BE2C (cell line): ENCODE data around the gene TIMP2.

Experiments used
- DNase-seq: peaks from one replicate; pipeline ENCODE4 v3.0.0-alpha.2; 2020
- H3K27me3 ChIP-seq: fragments of 250-450 bp; sonication (Bioruptor Pico); 2 replicates; pipeline ENCODE4 v1.5.1; 2020; ENCODE audit warnings: mild to moderate bottlenecking
- H3K36me3 ChIP-seq: fragments of 250-450 bp; sonication (Bioruptor Pico); 2 replicates; pipeline ENCODE4 v1.5.1; 2020; ENCODE audit warnings: mild to moderate bottlenecking
- H3K4me1 ChIP-seq: fragments of 250-450 bp; sonication (Bioruptor Pico); 2 replicates; pipeline ENCODE4 v1.5.1; 2020
- H3K4me3 ChIP-seq: 2 replicates; pipeline ENCODE4 v1.5.1; 2011; ENCODE audit warnings: low read depth, low read length
- H3K9me3 ChIP-seq: fragments of 250-450 bp; sonication (Bioruptor Pico); 2 replicates; pipeline ENCODE4 v1.5.1; 2020
- TF ChIP-seq, protein P1 (sequence below): IDR thresholded peaks from 2 replicates; pipeline ENCODE4 v1.5.1; 2012; ENCODE audit warnings: mild to moderate bottlenecking, low read depth, low read length

TIMP2 gene

DNA sequence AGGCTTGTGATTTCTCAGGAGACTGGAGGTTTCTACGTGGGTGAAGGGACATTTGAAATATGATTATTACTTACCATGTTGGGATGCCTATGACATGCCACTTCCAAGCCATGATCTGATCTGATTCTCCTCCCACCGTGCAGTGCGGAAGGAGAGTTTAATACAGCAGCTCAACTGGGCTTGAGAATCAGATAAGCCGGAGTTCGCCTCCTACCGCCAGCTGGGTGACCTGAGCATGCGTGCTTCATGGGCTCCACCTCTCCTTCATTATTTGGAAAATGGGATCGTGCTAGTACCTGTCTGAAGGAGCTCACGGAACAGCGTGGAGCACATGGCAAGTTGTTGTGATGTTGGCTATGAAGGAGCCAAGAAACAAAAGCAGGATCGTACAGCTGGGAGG is 12.4 kb upstream of the TIMP2 start:
- no peak for DNase-seq
- peaks cover 25% of the 10 kb centered on the region for H3K4me1 ChIP-seq

DNA sequence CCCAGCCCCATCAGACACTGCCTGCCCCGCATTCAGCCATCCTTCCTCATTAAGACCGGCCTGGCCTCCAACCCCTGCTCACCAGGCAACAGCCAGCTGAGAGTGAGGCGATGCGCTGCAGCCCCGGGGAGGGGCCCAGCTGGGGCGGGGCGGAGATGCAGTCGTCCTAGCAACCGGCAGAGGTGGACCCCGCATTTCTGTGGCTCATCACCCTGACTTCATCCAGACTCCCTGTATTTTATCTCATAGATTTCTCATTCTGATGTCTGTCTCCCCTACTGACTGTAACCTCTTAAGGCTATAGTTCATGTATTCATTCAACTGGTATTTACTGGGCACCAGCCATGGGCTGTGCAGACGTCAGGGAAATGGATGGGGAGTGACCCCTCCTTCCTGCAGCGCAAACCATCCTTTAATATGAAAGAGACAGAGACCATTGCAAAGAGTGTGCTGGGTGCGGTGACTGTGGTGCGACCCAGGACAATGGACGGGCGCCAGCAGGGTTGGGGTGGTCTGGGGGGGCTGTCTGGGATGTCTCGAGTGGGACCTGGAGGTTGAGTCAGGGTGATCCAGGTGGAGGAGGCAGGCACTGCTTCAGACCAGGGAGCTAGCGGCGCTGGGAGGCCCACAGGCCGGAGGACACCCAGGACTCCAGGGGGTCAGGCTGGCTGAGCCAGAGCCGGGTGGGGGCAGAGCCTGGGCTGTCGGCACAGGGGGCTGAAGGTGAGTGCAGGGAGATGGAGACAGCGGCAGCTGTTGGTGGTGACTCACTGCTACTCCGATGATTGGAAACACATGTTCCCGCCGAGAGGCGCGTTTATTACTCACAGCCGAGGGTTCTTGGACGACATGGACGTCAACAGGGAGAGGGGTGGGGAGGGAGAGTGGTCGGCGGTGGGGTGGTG is 10.5 kb upstream of the TIMP2 start:
- TF ChIP-seq, protein P1, sequence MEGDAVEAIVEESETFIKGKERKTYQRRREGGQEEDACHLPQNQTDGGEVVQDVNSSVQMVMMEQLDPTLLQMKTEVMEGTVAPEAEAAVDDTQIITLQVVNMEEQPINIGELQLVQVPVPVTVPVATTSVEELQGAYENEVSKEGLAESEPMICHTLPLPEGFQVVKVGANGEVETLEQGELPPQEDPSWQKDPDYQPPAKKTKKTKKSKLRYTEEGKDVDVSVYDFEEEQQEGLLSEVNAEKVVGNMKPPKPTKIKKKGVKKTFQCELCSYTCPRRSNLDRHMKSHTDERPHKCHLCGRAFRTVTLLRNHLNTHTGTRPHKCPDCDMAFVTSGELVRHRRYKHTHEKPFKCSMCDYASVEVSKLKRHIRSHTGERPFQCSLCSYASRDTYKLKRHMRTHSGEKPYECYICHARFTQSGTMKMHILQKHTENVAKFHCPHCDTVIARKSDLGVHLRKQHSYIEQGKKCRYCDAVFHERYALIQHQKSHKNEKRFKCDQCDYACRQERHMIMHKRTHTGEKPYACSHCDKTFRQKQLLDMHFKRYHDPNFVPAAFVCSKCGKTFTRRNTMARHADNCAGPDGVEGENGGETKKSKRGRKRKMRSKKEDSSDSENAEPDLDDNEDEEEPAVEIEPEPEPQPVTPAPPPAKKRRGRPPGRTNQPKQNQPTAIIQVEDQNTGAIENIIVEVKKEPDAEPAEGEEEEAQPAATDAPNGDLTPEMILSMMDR: no peak
- Histone ChIP-seq H3K9me3 (no peaks in the 10 kb centered on the region), H3K27me3 (no peaks in the 10 kb centered on the region), H3K4me3 (peak overlapping the region; percentile 35), H3K36me3 (no peaks in the 10 kb centered on the region), H3K4me1 (peaks cover 25% of the 10 kb centered on the region)
- DNase-seq: peak; percentile 93

More for the DNA sequence above, 12.4 kb upstream of the TIMP2 start:
- Histone ChIP-seq H3K4me3 (no peak overlapping the region), H3K27me3 (no peaks in the 10 kb centered on the region), H3K9me3 (no peaks in the 10 kb centered on the region), H3K36me3 (no peaks in the 10 kb centered on the region)
- TF ChIP-seq, protein P1: no peak

DNA sequence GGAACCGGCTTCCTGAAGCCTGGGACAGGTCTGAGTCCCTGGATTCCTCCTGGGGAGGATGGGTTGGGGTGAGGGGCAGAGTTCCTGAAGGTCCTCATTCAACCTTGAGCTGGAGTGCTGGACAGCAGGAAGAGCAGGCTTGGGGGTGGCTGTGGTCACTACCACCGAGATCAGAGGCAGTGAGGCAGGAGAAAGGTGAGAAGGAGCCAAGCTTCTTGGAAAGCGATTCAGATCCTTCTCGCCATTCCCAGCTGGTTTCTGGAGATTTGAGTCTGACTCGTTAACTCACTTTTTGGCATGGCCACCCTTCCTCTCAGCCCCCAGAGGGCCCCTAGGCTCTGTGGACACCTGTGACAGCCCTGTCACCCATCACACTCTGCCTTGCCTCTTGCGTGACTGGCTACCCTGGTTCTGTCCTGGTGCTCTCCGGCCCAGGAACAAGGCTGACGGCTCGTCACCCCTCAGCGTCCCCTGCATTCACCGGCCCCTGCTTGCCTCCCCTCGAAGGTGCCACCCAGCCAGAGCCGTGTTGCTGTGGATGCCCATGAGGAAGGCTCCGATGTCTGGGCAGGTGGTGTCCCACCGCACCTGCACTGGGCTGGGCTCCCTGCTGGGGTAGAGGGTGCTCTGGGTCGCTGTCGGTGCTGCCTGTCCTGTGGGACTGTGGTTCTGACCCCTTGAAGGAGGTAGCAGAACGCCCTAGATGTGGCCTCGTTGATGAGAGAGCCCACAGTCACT is 9.7 kb upstream of the TIMP2 start:
- TF ChIP-seq, protein P1: no peak
- H3K9me3 ChIP-seq: no peaks in the 10 kb centered on the region
- DNase-seq: no peak
- peaks cover 25% of the 10 kb centered on the region for H3K4me1 ChIP-seq
- no peaks in the 10 kb centered on the region for H3K27me3 ChIP-seq
- H3K4me3 ChIP-seq: peak overlapping the region; percentile 35
- H3K36me3 ChIP-seq: no peaks in the 10 kb centered on the region

DNA sequence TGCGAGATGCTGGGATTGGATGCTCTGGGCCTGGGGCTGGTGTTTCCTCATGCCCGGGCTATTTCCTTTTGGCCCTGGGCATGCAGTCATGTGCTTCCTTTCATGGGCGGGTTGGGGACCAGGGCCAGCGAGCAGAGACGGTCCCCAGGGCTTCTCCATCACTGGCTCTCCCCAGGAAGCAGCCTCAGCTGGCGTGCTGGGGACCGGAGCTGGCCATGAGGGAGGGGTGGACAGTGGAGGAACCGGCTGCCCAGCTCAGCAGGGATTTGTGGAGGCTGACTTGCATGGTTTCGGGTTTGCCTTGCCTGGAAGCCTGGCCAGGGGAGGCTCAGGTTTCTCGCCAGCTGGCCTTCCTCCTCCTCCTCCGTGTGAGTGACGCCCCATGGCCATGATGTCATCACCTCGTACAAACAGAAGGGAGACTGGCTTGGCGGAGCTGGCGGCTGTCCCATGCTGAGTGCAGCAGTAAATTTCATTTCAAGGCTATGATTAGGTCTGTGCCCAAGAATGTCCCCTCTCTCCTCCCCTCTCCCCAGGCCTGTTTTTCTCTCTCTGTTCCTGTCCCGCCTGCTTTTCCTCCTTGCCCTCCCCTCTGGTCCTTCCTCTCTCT is 8.9 kb upstream of the TIMP2 start:
- DNase-seq: peak; percentile 92
- H3K4me1 ChIP-seq: peaks cover 25% of the 10 kb centered on the region
- H3K9me3 ChIP-seq: no peaks in the 10 kb centered on the region
- H3K27me3 ChIP-seq: no peaks in the 10 kb centered on the region
- peak overlapping the region; percentile 35 for H3K4me3 ChIP-seq
- H3K36me3 ChIP-seq: no peaks in the 10 kb centered on the region
- TF ChIP-seq, protein P1: no peak

DNA sequence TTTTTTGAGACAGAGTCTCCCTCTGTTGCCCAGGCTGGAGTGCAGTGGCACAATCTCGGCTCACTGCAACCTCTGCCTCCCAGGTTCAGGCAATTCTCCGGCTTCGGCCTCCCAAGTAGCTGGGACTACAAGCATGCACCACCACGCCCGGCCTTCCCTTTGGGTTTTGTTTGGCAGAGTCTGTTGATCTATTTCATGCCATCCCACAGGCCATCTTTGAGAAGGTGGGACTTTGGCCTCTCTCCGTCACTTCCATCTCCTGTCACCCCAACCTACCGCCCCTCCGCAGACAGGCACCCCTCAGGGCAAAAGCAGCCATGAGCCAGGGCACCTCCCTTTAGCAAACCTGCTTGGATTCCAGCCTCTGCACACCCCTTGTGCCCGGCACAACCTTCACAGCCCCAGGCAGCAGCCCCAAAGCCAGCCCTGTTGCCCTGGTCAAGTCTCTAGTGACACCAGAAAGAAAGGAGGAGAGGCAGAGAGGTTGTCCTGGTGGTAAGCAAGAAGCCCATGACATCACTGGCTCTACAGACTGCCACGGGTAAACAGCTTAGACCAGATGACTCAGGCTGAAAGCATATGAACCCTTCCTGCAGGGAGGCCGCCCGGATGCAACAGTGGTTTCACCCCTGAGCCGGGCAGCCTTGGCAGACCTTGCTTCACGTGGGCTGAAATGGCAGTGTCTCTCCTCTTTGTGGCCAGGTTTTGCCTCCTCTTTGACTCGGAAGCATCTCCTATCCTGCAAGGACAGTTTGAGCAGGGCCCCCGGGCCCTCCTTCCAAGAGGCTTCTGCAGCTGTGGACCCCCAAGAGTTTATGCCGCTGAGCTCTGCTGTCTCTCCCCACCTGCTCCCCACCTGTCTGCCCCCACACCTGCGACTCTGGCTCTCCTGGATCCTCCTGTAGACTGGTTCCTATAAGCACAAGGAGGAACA is 8.1 kb upstream of the TIMP2 start:
- Histone ChIP-seq H3K9me3 (no peaks in the 10 kb centered on the region), H3K36me3 (no peaks in the 10 kb centered on the region), H3K27me3 (no peaks in the 10 kb centered on the region), H3K4me3 (peak overlapping the region; percentile 35), H3K4me1 (peaks cover 25% of the 10 kb centered on the region)
- TF ChIP-seq, protein P1: no peak
- DNase-seq: no peak
